Fibroblast of lung (primary cell): ENCODE results near the gene MACROD2.

Experiments used
- EZH2 ChIP-seq: IDR thresholded peaks from 2 replicates; pipeline ENCODE4 v1.5.1; 2012; ENCODE audit warnings: low read length, control low read depth, mild to moderate bottlenecking; ENCODE audit errors: missing control alignments
- TF ChIP-seq, protein P1 (sequence below), 2 donors: IDR thresholded peaks in 1 of 2; conservative IDR thresholded peaks in 1 of 2; 1 replicate in 1 of 2; 2 replicates in 1 of 2; pipeline ENCODE4 v1.5.1; 2011 to 2012; ENCODE audit warnings: low read length in 2 of 2, control low read depth in 1 of 2, inconsistent platforms in 1 of 2, low read depth in 1 of 2, mild to moderate bottlenecking in 1 of 2

DNA sequence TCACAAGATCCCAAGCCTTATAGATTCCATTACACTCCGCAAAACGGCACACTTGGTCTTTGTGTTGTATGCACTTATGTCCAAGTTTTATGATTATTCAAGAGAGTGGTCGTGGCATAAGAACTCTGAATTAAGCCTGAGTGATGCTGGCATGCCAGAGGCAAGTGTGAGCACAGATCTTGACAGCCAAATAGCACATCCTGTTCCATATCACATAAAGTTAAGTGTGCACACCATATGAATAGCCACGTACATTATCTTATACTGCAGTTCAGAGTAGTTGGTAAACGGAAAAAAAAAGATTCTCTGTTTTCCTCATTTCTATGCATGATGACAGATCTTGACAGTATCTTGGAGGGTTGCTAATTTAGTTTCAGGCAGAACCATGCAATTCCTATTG is 1069.4 kb downstream of the MACROD2 start:
- TF ChIP-seq, protein P1, sequence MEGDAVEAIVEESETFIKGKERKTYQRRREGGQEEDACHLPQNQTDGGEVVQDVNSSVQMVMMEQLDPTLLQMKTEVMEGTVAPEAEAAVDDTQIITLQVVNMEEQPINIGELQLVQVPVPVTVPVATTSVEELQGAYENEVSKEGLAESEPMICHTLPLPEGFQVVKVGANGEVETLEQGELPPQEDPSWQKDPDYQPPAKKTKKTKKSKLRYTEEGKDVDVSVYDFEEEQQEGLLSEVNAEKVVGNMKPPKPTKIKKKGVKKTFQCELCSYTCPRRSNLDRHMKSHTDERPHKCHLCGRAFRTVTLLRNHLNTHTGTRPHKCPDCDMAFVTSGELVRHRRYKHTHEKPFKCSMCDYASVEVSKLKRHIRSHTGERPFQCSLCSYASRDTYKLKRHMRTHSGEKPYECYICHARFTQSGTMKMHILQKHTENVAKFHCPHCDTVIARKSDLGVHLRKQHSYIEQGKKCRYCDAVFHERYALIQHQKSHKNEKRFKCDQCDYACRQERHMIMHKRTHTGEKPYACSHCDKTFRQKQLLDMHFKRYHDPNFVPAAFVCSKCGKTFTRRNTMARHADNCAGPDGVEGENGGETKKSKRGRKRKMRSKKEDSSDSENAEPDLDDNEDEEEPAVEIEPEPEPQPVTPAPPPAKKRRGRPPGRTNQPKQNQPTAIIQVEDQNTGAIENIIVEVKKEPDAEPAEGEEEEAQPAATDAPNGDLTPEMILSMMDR (conservative IDR thresholded peaks at IDR 0.05 in 1 of 2, IDR thresholded peaks at IDR 0.05 in 1 of 2; ENCODE audit: low read depth in 1 of 2, low read length in 2 of 2) = no peak
- no peak for TF ChIP-seq EZH2
